OCI-LY7 (cell line): Measurements from ENCODE around the gene RPS29.

ENCODE experiments used
- EZH2phosphoT487 ChIP-seq: fragments of 200-600 bp; sonication (generic); IDR thresholded peaks from 2 replicates; pipeline ENCODE4 v1.6.1; 2018; ENCODE audit warnings: low read depth, borderline replicate concordance, mild to moderate bottlenecking, mixed run types, antibody characterized with exemption, low read length, moderate library complexity, mixed read lengths
- TF ChIP-seq, protein P1 (sequence below): fragments of 200-600 bp; sonication (generic); conservative IDR thresholded peaks from 2 replicates; pipeline ENCODE4 v1.5.1; 2014; ENCODE audit warnings: mild to moderate bottlenecking, antibody characterized with exemption, low read length, moderate library complexity, mixed read lengths

DNA sequence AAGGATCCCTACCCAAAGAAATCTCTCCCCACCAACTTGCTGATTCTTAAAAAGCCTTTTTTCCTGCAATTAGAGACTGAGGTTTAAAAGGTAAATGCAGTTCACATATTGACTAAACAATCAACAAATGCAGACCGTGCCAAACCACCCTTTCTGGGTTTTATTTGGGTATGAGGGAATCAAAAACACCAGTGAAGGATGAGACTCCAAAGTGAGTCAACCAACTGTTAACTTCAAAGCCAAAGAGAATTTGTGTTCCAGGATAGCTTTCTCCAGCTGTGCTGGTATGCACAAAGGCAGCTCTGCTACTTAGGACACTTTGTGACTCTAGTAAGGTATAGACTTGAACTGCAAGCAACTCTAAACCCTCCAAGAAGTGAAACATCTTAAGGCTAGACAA, 39.4 kb downstream of the RPS29 start:
- TF ChIP-seq, protein P1, sequence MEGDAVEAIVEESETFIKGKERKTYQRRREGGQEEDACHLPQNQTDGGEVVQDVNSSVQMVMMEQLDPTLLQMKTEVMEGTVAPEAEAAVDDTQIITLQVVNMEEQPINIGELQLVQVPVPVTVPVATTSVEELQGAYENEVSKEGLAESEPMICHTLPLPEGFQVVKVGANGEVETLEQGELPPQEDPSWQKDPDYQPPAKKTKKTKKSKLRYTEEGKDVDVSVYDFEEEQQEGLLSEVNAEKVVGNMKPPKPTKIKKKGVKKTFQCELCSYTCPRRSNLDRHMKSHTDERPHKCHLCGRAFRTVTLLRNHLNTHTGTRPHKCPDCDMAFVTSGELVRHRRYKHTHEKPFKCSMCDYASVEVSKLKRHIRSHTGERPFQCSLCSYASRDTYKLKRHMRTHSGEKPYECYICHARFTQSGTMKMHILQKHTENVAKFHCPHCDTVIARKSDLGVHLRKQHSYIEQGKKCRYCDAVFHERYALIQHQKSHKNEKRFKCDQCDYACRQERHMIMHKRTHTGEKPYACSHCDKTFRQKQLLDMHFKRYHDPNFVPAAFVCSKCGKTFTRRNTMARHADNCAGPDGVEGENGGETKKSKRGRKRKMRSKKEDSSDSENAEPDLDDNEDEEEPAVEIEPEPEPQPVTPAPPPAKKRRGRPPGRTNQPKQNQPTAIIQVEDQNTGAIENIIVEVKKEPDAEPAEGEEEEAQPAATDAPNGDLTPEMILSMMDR, result no peak
- no peak for TF ChIP-seq EZH2phosphoT487
